ENCODE measurements around the gene CD19.
A peak's percentile ranks its signal among the peaks of the same experiment; 100 is the strongest.

- peak in 1 of 6 experiments; percentile 39 for TF ChIP-seq CTCF (IDR thresholded peaks at IDR 0.05)
- no peak for TF ChIP-seq POLR2A (IDR thresholded peaks at IDR 0.05)
Observed at GRCh38 chr16:28981517-28981916, 49.7 kb downstream of the CD19 start.

Data from adrenal gland (tissue), 5 donors.